GM12874 (cell line): ENCODE data around the gene ANKHD1.

ENCODE experiments used
- CTCF ChIP-seq: IDR thresholded peaks from 2 replicates; pipeline ENCODE4 v1.5.1; 2011; ENCODE audit warnings: low read depth, mild to moderate bottlenecking, control low read depth, low read length, moderate library complexity; ENCODE audit not compliant: insufficient read depth

Gene ANKHD1

GRCh38 chr5:140382866-140383265 is 18.8 kb upstream of the ANKHD1 start:
- TF ChIP-seq CTCF, result no peak

- no peak for TF ChIP-seq CTCF
Measured at GRCh38 chr5:140383300-140383699, 18.3 kb upstream of the ANKHD1 start.

- no peak for TF ChIP-seq CTCF
Measured at GRCh38 chr5:140388052-140388451, 13.6 kb upstream of the ANKHD1 start.

GRCh38 chr5:140391312-140391711 is 10.3 kb upstream of the ANKHD1 start:
- no peak for TF ChIP-seq CTCF

GRCh38 chr5:140391732-140392131 is 9.9 kb upstream of the ANKHD1 start:
- no peak for TF ChIP-seq CTCF

GRCh38 chr5:140393738-140394137 is 7.9 kb upstream of the ANKHD1 start:
- no peak for TF ChIP-seq CTCF

- TF ChIP-seq CTCF, result no peak
Measured at GRCh38 chr5:140398379-140398811, 3.2 kb upstream of the ANKHD1 start.

- TF ChIP-seq CTCF, result no peak
Measured at GRCh38 chr5:140399979-140400729, 1.5 kb upstream of the ANKHD1 start.
